T47D (cell line): ENCODE measurements around the gene PDLIM7.

Source experiments
- DNase-seq, 2 experiments: peaks; one replicate each; pipeline versions ENCODE4 v3.0.0 to v3.0.0-alpha.2; 2011 to 2012; ENCODE audit warnings: low read depth in 1 of 2, low spot score in 1 of 2
- JUND ChIP-seq: IDR thresholded peaks from 2 replicates; pipeline ENCODE4 v1.6.1; 2012; ENCODE audit warnings: low read depth
- in situ Hi-C: cut with HindIII; loops from 2 replicates; pipeline ENCODE4 v1.10.0; 2016; ENCODE audit warnings: low sequenced_read_pairs, low pct_unique_long_range_greater_than_20kb

Gene PDLIM7

DNA sequence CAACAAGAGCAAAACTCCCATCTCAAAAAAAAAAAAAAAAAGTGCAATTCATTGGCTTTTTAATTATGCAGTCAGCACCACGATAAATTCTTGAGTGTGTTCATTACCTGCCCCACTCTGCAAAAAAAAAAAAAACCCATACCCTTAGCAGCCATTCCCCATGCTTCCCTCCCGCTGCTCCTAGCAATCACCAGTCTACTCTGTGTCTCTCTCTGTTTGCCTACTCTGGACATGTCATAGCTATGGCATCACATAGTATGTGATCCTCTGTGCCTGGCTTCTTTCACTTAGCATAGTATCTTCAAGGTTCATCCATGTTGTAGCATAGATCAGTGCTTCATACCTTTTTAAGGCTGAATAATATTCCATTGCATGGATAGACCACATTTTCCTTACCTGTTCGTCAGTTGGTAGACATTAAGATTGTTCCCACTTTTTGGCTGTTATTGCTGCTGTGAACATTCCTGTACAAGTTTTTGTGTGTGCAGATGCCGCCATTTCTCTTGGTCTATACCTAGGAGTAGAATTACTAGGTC, 57.8 kb downstream of the PDLIM7 start:
- no peak for DNase-seq
- TF ChIP-seq JUND = no peak
- in situ Hi-C loops = no loop called here

DNA sequence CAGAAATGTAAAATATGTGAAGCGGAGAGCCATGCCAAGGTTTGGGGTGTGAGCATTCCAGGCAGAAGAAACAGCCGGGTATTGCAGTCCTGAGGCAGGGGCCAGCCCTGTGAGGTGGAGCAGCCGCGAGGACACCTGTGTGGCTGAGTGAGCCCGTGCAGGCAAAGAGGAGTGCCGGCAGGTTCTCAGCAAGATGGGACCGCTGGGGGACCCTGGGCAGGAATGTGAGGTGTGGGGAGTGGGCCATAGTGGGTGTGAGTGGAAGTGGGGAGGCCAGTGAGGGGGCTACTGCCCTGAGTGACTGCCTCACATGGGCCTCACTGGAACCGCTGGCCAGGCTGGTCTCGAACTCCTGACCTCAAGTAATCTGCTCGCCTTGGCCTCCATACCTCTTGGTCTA, 58.9 kb downstream of the PDLIM7 start:
- in situ Hi-C loops = no loop called here
- no peak for DNase-seq

DNA sequence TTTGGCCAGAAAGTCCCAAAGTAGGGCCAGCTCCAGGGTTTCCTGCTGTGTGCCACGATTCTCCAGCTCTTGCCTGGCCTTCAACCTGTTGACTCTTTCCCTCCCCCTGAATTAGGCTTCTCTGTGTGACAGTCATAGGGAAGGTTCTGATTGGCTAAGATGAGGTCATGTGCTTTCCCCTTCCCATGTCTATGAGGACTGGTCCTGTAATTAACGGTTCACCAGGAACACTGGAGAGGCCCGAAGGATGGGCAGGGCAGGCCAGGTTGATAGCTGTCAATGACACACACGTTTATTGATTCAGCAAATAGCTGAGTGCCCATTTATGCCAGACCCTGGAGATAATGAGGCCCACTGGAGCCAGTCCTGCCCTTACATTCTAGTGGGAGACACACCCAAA, 59.8 kb downstream of the PDLIM7 start:
- no peak for DNase-seq
- in situ Hi-C loops = no loop called here
- TF ChIP-seq JUND = no peak

More for the DNA sequence above, 58.9 kb downstream of the PDLIM7 start:
- TF ChIP-seq JUND = no peak

DNA sequence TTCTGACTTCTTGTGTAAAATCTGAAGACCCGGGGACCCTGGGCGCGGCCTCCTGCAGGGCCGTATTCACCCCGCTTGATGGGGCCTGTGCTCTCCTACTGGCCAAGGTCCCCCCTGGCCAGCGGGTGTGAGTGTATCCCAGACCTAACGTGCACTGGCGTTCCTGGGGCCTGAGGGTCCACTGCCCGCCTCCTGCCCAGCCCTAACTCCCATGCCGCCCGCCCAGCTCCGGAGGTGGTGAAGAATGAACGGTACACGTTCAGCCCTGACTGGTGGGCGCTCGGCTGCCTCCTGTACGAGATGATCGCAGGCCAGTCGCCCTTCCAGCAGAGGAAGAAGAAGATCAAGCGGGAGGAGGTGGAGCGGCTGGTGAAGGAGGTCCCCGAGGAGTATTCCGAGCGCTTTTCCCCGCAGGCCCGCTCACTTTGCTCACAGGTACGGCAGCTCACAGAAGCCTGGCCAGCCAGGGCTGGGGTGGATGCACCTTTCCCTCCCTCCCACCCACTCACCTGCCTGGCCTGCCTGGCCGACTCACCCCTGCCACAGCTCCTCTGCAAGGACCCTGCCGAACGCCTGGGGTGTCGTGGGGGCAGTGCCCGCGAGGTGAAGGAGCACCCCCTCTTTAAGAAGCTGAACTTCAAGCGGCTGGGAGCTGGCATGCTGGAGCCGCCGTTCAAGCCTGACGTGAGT, 61.4 kb downstream of the PDLIM7 start:
- no peak for TF ChIP-seq JUND
- in situ Hi-C loops = no loop called here
- no peak for DNase-seq

DNA sequence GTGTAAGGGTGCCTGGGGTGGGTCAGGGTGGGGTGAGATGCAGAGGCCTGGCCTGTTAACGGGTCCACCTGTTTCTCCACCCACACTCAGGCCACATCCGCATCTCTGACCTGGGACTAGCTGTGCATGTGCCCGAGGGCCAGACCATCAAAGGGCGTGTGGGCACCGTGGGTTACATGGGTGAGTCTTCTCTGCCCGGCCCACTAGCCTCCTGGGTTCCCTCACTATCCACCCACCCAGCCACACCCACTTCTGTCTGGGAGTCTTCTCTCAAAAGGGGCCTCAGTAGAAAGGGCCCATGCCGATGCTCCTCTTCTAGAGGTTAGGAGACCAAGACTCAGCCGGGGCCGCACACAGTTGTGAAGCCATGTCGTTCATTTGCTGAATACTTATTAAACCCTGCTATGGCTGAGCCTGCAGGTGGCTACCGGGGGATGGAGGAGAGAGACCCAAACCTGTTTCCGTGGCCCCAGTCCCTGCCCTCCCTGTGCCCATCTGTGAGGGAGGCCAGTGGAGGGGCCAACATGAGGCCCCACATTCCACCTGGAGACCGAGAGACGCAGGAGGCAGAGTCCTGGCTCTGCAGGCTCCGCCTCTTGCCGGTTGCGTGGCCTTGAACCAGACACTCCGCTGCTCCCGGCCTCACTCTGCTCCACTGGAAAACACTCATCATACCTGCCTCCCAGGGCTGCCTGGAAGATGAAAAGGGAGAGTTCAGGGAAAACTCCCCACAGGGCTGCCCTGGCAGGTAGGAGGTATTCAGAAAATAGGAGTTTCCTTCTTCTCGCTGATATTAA, 62.3 kb downstream of the PDLIM7 start:
- in situ Hi-C loops = no loop called here
- TF ChIP-seq JUND = no peak

DNA sequence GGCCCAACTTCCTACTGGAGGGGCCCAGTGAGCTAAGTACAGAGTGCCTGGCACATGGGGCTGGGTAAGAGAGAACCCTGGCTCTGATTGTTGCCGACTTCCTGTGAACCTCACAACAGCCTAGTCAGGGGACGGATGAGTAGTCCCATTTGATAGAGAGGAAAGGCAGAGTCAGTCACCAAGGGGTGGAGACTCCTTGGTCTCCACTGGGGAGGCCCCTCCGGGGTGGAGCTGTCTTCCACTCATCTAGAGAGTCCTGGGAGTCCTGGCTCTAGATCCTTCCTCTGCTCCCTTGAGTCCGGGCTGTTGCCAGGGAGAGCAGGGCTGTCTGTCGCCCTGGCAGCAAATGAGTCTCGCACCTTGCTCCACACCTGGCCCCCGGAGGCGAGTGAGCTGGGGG, 63.0 kb downstream of the PDLIM7 start:
- TF ChIP-seq JUND = no peak
- in situ Hi-C loops = no loop called here
- no peak for DNase-seq

More for the DNA sequence above, 62.3 kb downstream of the PDLIM7 start:
- no peak for DNase-seq

DNA sequence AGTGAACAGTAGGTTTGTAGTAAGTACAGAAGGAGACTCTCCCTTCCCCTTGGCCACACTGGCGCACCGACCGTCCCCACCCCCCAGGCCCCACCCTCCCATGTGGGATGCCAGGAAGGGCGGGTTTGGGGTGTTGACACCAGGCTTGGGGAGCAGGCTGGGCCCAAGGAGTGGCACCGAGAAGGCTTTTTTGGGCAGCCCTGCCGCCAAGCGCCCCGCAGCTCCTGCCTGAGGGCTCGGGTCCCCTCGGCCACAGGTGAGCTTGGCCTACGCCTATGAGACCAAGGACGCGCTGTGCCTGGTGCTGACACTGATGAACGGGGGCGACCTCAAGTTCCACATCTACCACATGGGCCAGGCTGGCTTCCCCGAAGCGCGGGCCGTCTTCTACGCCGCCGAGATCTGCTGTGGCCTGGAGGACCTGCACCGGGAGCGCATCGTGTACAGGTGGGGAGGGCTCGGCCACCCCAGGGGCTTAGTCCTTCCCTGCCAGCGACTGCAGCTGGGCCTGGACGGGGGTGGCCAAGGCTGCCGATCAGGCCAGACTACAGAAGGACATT, 63.7 kb downstream of the PDLIM7 start:
- no peak for TF ChIP-seq JUND
- no peak for DNase-seq
- in situ Hi-C loops = no loop called here
